OCI-LY7 (cell line): ENCODE data around the gene SEMA4D. TPM values are rescaled to one million over a fixed set of nuclear protein-coding genes. Genes with fewer than 3 reads are reported as not detected.

Experiments
- BruUV-seq: library from RNA; stranded (reverse); fragments of 400-500 nt; replicated peaks from 2 replicates; lab custom pipeline; 2021; lab: Mats Ljungman, UMichigan
- CTCF ChIA-PET: fragments of 300-600 bp; sonication (Branson Sonifier 250); formaldehyde crosslinking; loops from one replicate; lab custom pipeline; 2022; ENCODE audit warnings: antibody characterized with exemption; ENCODE audit not compliant: unreplicated experiment; lab: Charles Lee
- POLR2A ChIA-PET: fragments of 300-600 bp; sonication (Branson Sonifier 250); formaldehyde crosslinking; loops from one replicate; lab custom pipeline; 2022; ENCODE audit warnings: antibody characterized with exemption; lab: Charles Lee
- DNase-seq: peaks from one replicate; pipeline ENCODE4 v3.0.0-alpha.2; 2015; ENCODE audit warnings: low spot score
- H2AFZ ChIP-seq: fragments of 200-600 bp; sonication (generic), shearing (Covaris generic); 2 replicates; pipeline ENCODE4 v1.6.1; 2014; ENCODE audit warnings: mild to moderate bottlenecking, antibody characterized with exemption, low read length, moderate library complexity
- H3K27ac ChIP-seq: fragments of 200-600 bp; sonication (generic); 2 replicates; pipeline ENCODE4 v1.5.1; 2014; ENCODE audit warnings: mixed run types, low read depth, mild to moderate bottlenecking, moderate library complexity, low read length, inconsistent platforms; ENCODE audit not compliant: poor library complexity, severe bottlenecking
- H3K36me3 ChIP-seq: fragments of 200-600 bp; sonication (generic); 2 replicates; pipeline ENCODE4 v1.6.1; 2014; ENCODE audit warnings: mild to moderate bottlenecking, antibody characterized with exemption, low read length, moderate library complexity, mixed read lengths; ENCODE audit not compliant: insufficient read depth
- H3K4me1 ChIP-seq: fragments of 200-600 bp; sonication (generic); 2 replicates; pipeline ENCODE4 v1.5.1; 2014; ENCODE audit warnings: mild to moderate bottlenecking, low read length; ENCODE audit not compliant: insufficient read depth, poor library complexity, severe bottlenecking
- H3K4me2 ChIP-seq: fragments of 200-600 bp; sonication (generic); 2 replicates; pipeline ENCODE4 v1.6.1; 2014; ENCODE audit warnings: mild to moderate bottlenecking, low read length
- H3K4me3 ChIP-seq: fragments of 200-600 bp; sonication (generic); 2 replicates; pipeline ENCODE4 v1.5.1; 2014; ENCODE audit warnings: mild to moderate bottlenecking, low read depth, low read length; ENCODE audit not compliant: poor library complexity, severe bottlenecking
- H3K79me2 ChIP-seq: fragments of 200-600 bp; sonication (generic); 2 replicates; pipeline ENCODE4 v1.6.1; 2016; ENCODE audit warnings: low read depth, mild to moderate bottlenecking, low read length, moderate library complexity, mixed read lengths; ENCODE audit not compliant: insufficient read depth
- H3K9me2 ChIP-seq: fragments of 200-600 bp; sonication (generic); 2 replicates; pipeline ENCODE4 v1.6.1; 2016; ENCODE audit warnings: mild to moderate bottlenecking, low read length, mixed read lengths; ENCODE audit not compliant: insufficient read depth
- H3K9me3 ChIP-seq: fragments of 200-600 bp; sonication (generic); 2 replicates; pipeline ENCODE4 v1.6.1; 2014; ENCODE audit warnings: mild to moderate bottlenecking, mixed run types, low read length, mixed read lengths
- H4K20me1 ChIP-seq: fragments of 200-600 bp; sonication (generic); 2 replicates; pipeline ENCODE4 v1.6.1; 2014; ENCODE audit warnings: mild to moderate bottlenecking, antibody characterized with exemption, low read length, moderate library complexity, mixed read lengths; ENCODE audit not compliant: insufficient read depth
- CTCF ChIP-seq: fragments of 200-600 bp; sonication (generic); conservative IDR thresholded peaks from 2 replicates; pipeline ENCODE4 v1.5.1; 2014; ENCODE audit warnings: mild to moderate bottlenecking, antibody characterized with exemption, low read length, moderate library complexity, mixed read lengths
- EZH2phosphoT487 ChIP-seq: fragments of 200-600 bp; sonication (generic); IDR thresholded peaks from 2 replicates; pipeline ENCODE4 v1.6.1; 2018; ENCODE audit warnings: low read depth, borderline replicate concordance, mild to moderate bottlenecking, mixed run types, antibody characterized with exemption, low read length, moderate library complexity, mixed read lengths
- intact Hi-C: fragments of 100-400 bp; cut with micrococcal nuclease; formaldehyde crosslinking; loops from one replicate; pipeline ENCODE4 v1.10.0; 2022; ENCODE audit not compliant: unreplicated experiment
- total RNA-seq, 2 experiments: library from RNA; depleted of rRNA in 1 of 2; stranded (reverse); fragments of >200 nt in 1 of 2; shearing (Covaris generic) in 1 of 2; gene quantifications; 2 replicates each; pipeline ENCODE4 v1.2.3, GENCODE V29; 2014 to 2022

SEMA4D gene
- total RNA-seq, 2 experiments from 2014 or later = 28.5 to 60.5 TPM

- Histone ChIP-seq H3K36me3 (no peaks in the 10 kb centered on the region; the same call in 1 of the 2 replicates), H3K9me3 (peaks cover 12% of the 10 kb centered on the region; the same call in 1 of the 2 replicates), H3K4me3 (no peak overlapping the region), H3K9me2 (no peaks in the 10 kb centered on the region), H3K4me1 (peaks cover 55% of the 10 kb centered on the region), H2AFZ (no peak overlapping the region), H3K27ac (no peak overlapping the region), H3K79me2 (no peaks in the 10 kb centered on the region), H3K4me2 (no peak overlapping the region), H4K20me1 (no peaks in the 10 kb centered on the region)
- POLR2A ChIA-PET = interaction anchor here (4.4 kb wide), 1 partner anchor 22 kb away, joined by 28 read pairs; no protein-coding TSS in a partner anchor
- DNase-seq = no peak
- TF ChIP-seq CTCF (no peak), EZH2phosphoT487 (no peak)
- CTCF ChIA-PET = interaction anchor here (0.7 to 1.8 kb wide), 2 partner anchors 115 to 214 kb away, joined by 5 to 7 read pairs; no protein-coding TSS in a partner anchor
- intact Hi-C loops = no loop called here
- BruUV-seq = no TSS peak
Observed at GRCh38 chr9:89544279-89544661, 46.4 kb upstream of the SEMA4D start.

- Histone ChIP-seq H3K4me2 (no peak overlapping the region), H4K20me1 (no peaks in the 10 kb centered on the region), H3K4me3 (no peak overlapping the region), H3K36me3 (no peaks in the 10 kb centered on the region; the same call in 1 of the 2 replicates), H2AFZ (no peak overlapping the region), H3K79me2 (no peaks in the 10 kb centered on the region), H3K4me1 (peaks cover 51% of the 10 kb centered on the region), H3K9me3 (peaks cover 12% of the 10 kb centered on the region; the same call in 1 of the 2 replicates), H3K27ac (no peak overlapping the region), H3K9me2 (no peaks in the 10 kb centered on the region)
- intact Hi-C loops = no loop called here
- BruUV-seq = no TSS peak
- POLR2A ChIA-PET = interaction anchor here (0.6 to 4.4 kb wide), 4 partner anchors 21 to 107 kb away, joined by 3 to 28 read pairs (median 4); no protein-coding TSS in a partner anchor
- no peak for TF ChIP-seq CTCF
- TF ChIP-seq EZH2phosphoT487 = no peak
- DNase-seq = no peak
- CTCF ChIA-PET = interaction anchor here (1.8 kb wide), 1 partner anchor 115 kb away, joined by 7 read pairs; no protein-coding TSS in a partner anchor
Observed at GRCh38 chr9:89543621-89544278, 45.8 kb upstream of the SEMA4D start.
